Measurements from ENCODE around the gene SULT1E1. TPM values are rescaled to one million over a fixed set of nuclear protein-coding genes. Genes with fewer than 3 reads are reported as not detected.
A peak's percentile ranks its signal among the peaks of the same experiment; 100 is the strongest.

Gene SULT1E1
- total and polyA plus RNA-seq, 12 donors: not detected

DNA sequence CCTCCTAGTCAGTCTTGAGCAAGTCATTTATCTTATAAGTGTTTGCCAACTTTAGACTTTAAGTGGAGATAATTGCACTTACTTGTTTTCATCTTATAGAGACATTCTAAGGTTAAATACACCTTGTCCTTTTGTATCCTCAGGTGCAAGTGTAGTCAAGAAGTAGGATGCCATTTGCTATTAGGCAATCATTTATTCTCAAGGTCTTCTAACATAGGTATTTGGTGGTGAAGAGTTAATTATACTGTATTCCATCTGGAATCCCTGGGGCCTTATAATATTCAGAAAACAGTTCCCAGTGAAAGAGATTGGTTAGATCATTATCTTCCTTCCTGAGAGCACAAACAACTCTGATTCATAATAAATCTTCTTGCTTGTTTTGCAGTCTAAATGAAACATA is 23.7 kb downstream of the SULT1E1 start:
- Histone ChIP-seq H3K4me1 (peaks cover 0 to 7% (median 0%) of the 10 kb centered on the region in 9 donors), H3K9me3 (no peaks in the 10 kb centered on the region), H3K36me3 (no peaks in the 10 kb centered on the region), H3K27ac (no peak overlapping the region), H3K27me3 (no peaks in the 10 kb centered on the region), H3K4me3 (no peak overlapping the region)
- DNase-seq (no peak), ATAC-seq (no peak)
- TF ChIP-seq, protein P1, sequence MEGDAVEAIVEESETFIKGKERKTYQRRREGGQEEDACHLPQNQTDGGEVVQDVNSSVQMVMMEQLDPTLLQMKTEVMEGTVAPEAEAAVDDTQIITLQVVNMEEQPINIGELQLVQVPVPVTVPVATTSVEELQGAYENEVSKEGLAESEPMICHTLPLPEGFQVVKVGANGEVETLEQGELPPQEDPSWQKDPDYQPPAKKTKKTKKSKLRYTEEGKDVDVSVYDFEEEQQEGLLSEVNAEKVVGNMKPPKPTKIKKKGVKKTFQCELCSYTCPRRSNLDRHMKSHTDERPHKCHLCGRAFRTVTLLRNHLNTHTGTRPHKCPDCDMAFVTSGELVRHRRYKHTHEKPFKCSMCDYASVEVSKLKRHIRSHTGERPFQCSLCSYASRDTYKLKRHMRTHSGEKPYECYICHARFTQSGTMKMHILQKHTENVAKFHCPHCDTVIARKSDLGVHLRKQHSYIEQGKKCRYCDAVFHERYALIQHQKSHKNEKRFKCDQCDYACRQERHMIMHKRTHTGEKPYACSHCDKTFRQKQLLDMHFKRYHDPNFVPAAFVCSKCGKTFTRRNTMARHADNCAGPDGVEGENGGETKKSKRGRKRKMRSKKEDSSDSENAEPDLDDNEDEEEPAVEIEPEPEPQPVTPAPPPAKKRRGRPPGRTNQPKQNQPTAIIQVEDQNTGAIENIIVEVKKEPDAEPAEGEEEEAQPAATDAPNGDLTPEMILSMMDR (IDR thresholded peaks at IDR 0.05): no peak
- intact Hi-C loops (cut with DNase I): no loop called here

DNA sequence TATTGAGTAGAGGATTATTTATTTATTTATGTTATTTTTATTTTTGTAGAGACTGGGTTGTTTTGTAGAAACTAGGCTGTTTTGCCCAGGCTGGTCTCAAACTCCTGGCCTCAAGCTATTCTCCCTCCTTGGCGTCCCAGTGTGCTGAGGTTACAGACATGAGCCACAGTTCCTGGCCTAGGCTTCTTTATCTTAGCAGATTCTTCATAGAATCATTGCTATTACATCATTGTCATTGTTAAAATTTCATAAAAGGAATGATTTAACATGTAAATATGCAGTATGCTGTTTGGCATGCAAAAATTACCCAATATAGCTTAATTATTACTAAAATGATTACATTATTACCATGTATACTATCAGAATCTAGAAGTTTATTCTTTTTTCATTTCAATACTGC is 24.2 kb downstream of the SULT1E1 start:
- ATAC-seq (no peak), DNase-seq (no peak)
- H3K27me3 ChIP-seq: no peaks in the 10 kb centered on the region
- WGBS, 2 donors: 75 to 83% methylated on average over 1 of the region's 1 CpG
- no peak overlapping the region for H3K4me3 ChIP-seq
- peaks cover 0 to 11% (median 0%) of the 10 kb centered on the region in 9 donors for H3K4me1 ChIP-seq
- H3K36me3 ChIP-seq: no peaks in the 10 kb centered on the region
- no peak overlapping the region for H3K27ac ChIP-seq
- TF ChIP-seq, protein P1 (IDR thresholded peaks at IDR 0.05): no peak
- H3K9me3 ChIP-seq: no peaks in the 10 kb centered on the region
- intact Hi-C loops (cut with DNase I): no loop called here

DNA sequence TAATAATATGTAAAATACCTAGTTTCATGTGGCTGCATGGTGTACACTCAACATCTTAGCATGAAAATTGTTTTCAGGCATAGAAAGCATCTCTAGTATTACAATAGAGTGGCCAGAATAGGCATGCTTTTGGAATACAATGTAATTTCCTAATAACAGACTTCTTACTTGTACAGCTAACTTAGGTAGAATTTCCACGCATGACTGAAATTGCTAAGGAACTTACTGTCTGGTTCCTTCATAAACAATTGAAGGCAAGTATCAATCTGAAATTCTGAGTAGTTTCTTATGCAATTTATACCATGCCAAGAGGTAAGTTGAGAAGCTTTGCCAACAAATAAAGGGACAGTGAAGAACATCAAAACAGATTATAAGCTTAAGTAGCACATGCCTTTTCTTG is 26.7 kb downstream of the SULT1E1 start:
- no peak overlapping the region for H3K4me3 ChIP-seq
- ATAC-seq (no peak), DNase-seq (no peak)
- no peaks in the 10 kb centered on the region for H3K27me3 ChIP-seq
- no peaks in the 10 kb centered on the region for H3K9me3 ChIP-seq
- H3K27ac ChIP-seq: no peak overlapping the region
- H3K4me1 ChIP-seq: peaks cover 0 to 11% (median 0%) of the 10 kb centered on the region in 9 donors
- intact Hi-C loops (cut with DNase I): no loop called here
- H3K36me3 ChIP-seq: no peaks in the 10 kb centered on the region
- 92 to 100% methylated on average over 1 of the region's 1 CpG for WGBS, 2 donors
- TF ChIP-seq, protein P1 (IDR thresholded peaks at IDR 0.05): no peak

DNA sequence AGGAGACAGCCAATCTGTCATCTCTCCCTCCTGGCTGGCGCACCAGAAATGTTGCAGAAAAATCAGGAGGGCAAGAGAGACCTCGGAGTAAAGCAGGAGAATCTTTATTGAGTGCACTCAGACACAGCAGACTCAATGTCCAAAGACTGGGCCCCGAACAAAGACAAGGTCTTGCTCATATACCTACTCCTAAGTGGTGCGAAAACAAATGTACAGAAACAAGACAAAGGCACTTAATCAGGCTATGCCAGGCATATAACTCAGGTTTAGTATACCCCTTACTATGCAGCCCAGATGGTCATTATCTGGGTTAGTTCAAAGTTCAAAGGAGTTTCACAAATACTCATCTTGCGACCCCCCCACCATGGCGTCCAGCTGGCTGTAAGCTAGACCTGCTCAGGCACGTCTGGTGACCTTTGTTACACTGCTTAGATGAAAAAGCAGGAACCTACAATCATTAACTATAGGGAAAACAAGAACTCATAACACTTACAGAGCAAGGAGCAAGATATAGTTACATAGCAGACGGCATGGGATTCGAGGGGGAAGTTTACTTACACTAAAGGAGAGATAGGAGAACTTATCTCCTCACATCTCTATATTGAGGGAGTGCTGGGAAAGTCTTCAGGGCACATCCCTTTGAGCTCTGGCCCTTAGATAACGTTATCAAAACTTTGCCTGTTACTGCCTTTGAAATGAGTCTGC is 27.5 kb downstream of the SULT1E1 start:
- no peaks in the 10 kb centered on the region for H3K36me3 ChIP-seq
- ATAC-seq: no peak
- DNase-seq: no peak
- H3K27ac ChIP-seq: peak overlapping the region in 2 of 10 donors; percentile 29 to 89
- H3K4me3 ChIP-seq: no peak overlapping the region
- no peaks in the 10 kb centered on the region for H3K27me3 ChIP-seq
- 75 to 78% methylated on average over 10 of the region's 10 CpGs for WGBS, 2 donors
- H3K9me3 ChIP-seq: peaks cover 0 to under 1% (median 0%) of the 10 kb centered on the region in 11 donors
- intact Hi-C loops (cut with DNase I): no loop called here
- TF ChIP-seq, protein P1 (IDR thresholded peaks at IDR 0.05): no peak
- H3K4me1 ChIP-seq: peaks cover 0 to 11% (median 0%) of the 10 kb centered on the region in 9 donors

Data from heart right ventricle (tissue), 16 donors.